NCI-H2227 treated with DMSO at 0.1 percent for 48 hours (cell line): ENCODE data around the gene CFAP410.

Experiments
- DNase-seq: peaks from one replicate; lab custom pipeline; 2025; lab: John Stamatoyannopoulos, UW

Gene CFAP410

GRCh38 chr21:44338971-44339910 lies at the start of gene CFAP410:
Gene CFAP410, minus strand, starts transcription at chr21:44339390. Its CDS starts 196 bp downstream, at chr21:44339194.
- peak; percentile 95 for DNase-seq

DNA sequence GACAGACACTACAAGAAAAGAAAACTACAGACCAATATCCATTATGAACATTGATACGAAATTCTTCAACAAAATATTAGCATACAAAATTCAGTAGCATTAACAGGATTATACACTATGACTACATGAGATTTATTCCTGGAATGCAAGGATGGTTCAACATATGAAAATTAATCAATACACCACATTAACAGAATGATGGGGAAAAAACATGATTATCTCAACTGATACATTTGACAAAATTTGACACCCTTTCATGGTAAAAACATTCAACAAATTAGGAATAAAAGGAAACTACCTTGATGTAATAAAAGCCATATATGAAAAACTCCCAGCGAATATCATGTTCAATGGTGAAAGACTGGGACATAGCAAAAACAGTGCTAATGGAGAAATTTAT lies 45.8 kb upstream of the CFAP410 start:
- DNase-seq: no peak

GRCh38 chr21:44383216-44383615 lies 44.0 kb upstream of the CFAP410 start:
- no peak for DNase-seq

DNA sequence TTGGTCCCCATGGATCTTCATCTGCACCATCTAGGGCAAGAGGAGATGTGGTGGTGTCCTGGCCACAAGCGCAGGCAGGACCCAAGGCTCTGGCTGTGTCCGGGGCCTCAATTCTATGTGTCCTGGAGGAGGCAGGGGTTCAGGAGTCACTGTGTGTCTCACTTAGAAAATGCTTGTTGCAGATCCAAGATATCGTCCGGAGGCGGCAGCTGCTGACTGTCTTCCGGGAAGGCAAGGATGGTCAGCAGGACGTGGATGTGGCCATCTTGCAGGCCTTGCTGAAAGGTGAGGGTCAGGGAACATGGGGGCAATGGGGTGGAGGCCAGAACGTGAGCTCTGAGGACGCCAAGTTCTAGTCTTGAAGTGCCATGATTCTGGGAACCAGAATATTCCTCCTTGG lies 43.3 kb upstream of the CFAP410 start:
- no peak for DNase-seq

GRCh38 chr21:44381874-44382273 lies 42.7 kb upstream of the CFAP410 start:
- no peak for DNase-seq

DNA sequence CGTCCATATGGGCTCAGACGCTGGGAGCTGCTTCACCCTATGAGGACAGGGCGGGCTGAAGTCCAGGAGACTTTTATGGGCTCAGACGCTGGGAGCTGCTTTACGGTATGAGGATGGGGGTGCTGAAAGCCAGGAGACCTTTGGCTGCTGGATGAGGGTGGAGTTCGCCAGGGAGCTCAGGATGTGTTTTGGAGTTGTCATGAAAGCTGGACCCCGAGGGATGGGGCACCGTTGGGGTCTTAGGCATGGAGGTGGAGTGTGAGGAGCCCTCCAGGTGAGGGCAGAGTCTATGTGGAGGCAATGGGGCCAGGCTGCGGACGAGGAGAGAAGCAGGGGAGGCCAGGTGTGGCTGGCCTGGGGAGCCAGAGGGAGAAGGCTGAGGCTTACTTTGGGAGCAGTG lies 41.7 kb upstream of the CFAP410 start:
- DNase-seq: no peak

- peak; percentile 7 for DNase-seq
Observed at GRCh38 chr21:44379991-44380865, 41.0 kb upstream of the CFAP410 start.

- DNase-seq: no peak
Observed at GRCh38 chr21:44379515-44379848, 40.3 kb upstream of the CFAP410 start.

GRCh38 chr21:44378646-44379514 lies 39.7 kb upstream of the CFAP410 start:
- DNase-seq: no peak

DNA sequence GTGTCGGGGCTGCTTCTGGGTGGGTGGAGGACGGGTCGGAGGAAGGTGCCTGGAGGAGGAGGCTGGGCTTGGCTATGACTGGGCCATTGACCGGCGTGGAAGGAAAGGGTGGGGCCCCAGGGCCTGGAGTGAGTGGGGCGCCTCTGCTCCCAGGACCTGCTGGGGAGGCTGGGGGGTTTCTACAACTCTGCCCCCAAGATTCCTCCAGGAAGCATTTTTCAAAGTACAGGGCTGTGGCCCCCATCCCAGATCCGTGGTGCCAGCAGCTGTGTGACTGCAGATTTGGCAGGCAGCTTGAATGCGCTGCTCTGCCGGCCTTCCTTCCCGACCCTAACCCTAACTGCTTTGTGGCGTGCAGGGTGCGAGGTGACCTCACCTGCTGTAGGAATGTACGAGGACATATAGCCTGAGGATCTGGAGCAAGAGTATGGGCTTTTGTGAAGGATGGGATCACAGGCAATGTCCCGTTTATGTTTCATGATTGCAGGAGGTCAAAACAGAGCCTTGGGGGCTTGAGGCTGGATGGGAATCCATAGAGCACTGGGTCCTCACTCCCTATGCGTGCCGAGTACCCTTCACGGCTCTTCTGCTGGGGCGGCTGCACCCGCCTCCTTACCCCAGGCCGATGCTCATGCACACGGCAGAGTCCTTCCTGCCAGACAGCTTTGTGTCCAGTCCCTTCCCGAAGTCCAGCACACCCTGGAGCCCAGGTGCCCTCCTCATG lies 38.9 kb upstream of the CFAP410 start:
- DNase-seq: no peak

- no peak for DNase-seq
Observed at GRCh38 chr21:44377201-44377921, 38.2 kb upstream of the CFAP410 start.

DNA sequence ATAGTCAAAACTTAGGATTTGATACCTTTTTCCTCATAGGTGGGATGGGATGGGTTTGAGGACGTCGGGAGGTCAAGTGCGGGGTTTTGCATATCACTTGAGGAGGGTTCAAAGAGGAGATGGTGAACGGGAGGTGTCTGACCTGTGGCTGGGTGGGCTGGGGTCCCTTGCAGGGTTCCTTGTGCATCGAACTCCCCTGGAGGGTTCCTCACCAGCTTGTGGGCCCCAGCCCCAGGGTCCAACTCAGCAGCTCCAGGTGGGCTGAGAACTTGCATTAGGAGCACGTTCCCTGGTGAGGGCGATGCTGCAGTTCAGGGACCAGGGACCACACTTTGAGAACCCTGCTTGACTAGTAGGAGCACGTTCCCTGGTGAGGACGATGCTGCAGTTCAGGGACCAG lies 37.4 kb upstream of the CFAP410 start:
- DNase-seq: no peak

GRCh38 chr21:44375761-44376241 lies 36.6 kb upstream of the CFAP410 start:
- DNase-seq: no peak

DNA sequence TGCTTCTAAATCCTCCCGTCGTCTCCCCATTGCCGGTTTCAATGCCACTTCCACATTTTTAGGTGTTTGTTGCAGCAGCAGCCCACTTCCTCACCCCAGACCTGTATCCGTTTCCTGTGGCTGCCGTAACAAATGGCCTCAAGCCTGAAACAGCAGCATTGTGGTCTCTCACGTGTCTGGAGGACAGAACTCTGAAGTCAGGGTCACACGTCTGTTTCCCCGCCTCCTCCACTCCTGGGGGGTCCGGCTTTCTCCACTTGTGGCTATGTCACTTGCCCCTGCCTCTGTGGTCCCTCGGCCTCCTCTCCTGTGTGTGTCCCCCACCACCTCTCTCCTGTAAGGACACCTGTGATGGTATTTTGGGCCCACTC lies 36.1 kb upstream of the CFAP410 start:
- no peak for DNase-seq

DNA sequence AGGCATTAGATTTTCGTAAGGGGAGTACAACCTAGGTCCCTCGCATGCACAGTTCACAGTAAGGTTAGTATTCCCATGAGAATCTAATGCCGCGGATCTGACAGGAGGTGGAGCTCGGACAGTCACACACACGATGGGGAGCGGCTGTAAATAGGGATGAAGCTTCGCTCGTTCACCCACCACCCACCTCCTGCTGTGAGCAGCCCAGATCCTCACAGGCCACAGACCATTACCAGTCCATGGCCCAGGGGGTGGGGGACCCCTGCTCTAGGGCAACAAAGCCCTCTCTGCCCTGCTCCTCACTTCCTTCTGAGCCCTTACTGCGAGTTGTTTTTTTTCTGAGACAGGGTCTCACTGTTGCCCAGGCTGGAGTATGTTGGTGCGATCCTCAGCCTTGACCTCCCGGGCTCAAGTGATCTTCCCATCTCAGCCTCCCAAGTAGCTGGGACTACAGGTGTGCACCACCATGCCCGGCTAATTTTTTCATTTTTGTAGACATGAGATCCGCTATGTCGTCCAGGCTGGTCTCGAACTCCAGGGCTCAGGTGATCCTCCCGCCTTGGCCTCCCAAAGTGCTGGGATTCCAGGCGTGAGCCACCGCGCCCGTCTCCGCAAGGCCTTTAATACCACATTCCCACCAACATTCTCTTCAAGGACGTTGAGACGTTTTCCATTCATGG lies 35.6 kb upstream of the CFAP410 start:
- DNase-seq: no peak

DNA sequence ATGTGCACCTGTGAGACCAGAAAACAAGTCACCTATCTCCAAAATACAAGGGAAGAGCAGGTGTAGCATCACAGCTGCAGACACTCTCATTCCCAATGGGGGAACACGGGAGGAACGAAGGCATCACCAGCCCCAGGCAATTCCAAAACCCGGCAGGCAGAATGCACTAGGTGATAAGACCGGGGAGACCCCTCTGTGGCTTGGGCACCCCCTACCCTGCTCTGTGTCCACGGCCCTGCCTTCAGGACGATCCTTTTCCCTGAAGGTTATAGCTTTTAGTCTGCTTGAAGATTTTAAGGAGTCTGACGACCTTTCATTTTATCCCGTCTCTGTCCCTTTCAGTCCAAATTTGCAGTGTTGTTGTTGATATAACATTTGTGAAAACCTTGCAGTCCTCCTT lies 33.4 kb upstream of the CFAP410 start:
- no peak for DNase-seq

DNA sequence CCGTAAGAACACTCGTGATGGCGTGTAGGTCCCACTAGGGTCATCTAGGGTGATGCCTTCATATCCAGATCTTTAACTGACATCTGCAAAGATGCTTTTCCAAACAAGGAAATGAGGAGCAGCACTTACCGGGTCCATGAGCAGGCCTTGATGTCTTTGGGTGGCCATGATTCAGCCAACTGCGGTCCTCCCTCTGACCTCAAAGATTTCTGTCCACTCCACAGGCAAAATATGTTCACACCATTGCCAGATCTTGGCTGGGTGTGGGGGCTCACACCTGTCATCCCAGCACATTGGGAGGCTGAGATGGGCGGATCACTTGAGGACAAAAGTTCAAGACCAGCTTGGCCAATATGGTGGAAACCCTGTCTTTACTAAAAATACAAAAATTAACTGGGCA lies 32.4 kb upstream of the CFAP410 start:
- DNase-seq: no peak

- no peak for DNase-seq
Observed at GRCh38 chr21:44370786-44371410, 31.7 kb upstream of the CFAP410 start.

DNA sequence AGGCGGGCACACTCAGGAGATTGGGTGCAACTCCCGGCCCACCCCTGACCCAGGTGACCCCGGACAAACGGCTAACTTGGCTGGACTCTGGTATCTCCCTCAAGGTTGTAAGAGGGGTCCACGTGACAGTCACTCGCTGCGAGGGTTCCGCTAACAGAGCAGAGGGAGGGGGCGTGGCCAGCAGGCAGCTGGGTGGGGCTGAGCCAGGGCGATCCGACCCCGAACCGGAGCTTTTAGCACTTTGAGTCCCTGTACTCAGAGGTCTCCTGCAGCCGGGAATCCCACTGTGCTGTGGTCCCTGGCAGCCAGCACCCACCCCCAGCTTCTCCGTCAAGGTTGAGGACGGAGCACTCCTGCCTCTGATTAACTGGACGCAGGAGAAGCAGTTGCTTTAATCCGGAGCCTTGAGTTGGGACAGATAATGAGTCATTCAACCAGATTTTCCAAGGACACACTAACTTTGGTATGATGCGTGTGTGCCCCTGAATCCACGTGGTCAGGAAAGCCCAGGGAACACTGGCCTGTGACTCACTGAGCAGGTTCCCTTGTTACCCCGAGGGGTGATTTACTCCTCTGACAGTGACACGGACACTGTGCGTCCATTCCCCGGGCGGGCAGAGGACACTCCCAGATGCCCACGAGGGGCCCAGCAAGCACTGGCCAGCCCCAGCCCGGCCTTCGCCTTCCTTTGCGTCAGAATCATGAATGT lies 31.0 kb upstream of the CFAP410 start:
- peak; percentile 10 for DNase-seq
